Activated B cell treated with CpG ODN at 0.5 μM for 24 hours (primary cell): ENCODE data around the gene VEGFC. TPM values are rescaled to one million over a fixed set of nuclear protein-coding genes. Genes with fewer than 3 reads are reported as not detected.

Source experiments
- ATAC-seq: fragments of 200-7000 bp; cut with Tn5 transposase; one replicate; pipeline ENCODE4 v1.10.0; 2021; ENCODE audit warnings: low read depth, mild to moderate bottlenecking, moderate library complexity
- CTCF ChIA-PET: fragments of 350-600 bp; sonication (Branson Sonifier 250); formaldehyde crosslinking; loops from one replicate; lab custom pipeline; 2021; ENCODE audit warnings: antibody characterized with exemption; lab: Charles Lee
- POLR2A ChIA-PET: fragments of 350-600 bp; sonication (Branson Sonifier 250); formaldehyde crosslinking; loops from one replicate; lab custom pipeline; 2021; ENCODE audit warnings: antibody characterized with exemption; lab: Charles Lee
- DNase-seq: peaks from one replicate; pipeline ENCODE4 v3.0.0; 2022
- H3K27ac Mint-ChIP-seq: one replicate; pipeline ENCODE4 v1.8.0; 2020; ENCODE audit warnings: mixed read lengths
- H3K27me3 Mint-ChIP-seq: one replicate; pipeline ENCODE4 v1.8.0; 2021; ENCODE audit warnings: mixed read lengths
- H3K36me3 Mint-ChIP-seq: one replicate; pipeline ENCODE4 v1.8.0; 2021; ENCODE audit warnings: low read depth, mixed read lengths
- H3K4me1 Mint-ChIP-seq: one replicate; pipeline ENCODE4 v1.8.0; 2021; ENCODE audit warnings: mixed read lengths
- H3K4me3 Mint-ChIP-seq: one replicate; pipeline ENCODE4 v1.8.0; 2020; ENCODE audit warnings: mild to moderate bottlenecking, mixed read lengths
- H3K9me3 Mint-ChIP-seq: one replicate; pipeline ENCODE4 v1.8.0; 2020; ENCODE audit warnings: mixed read lengths
- intact Hi-C: fragments of 100-400 bp; cut with micrococcal nuclease; formaldehyde crosslinking; loops from one replicate; pipeline ENCODE4 v1.15.1; 2024
- total RNA-seq: library from RNA; stranded (reverse); gene quantifications from 2 replicates; pipeline ENCODE4 v1.2.3, GENCODE V29; 2022
- TF ChIP-seq, protein P1 (sequence below): fragments of 200-600 bp; IDR thresholded peaks from one replicate; pipeline ENCODE4 v1.8.0; 2022; ENCODE audit warnings: antibody characterized with exemption, mild to moderate bottlenecking

Gene VEGFC
- total RNA-seq, 1 donor from 2014 or later, result not detected

DNA sequence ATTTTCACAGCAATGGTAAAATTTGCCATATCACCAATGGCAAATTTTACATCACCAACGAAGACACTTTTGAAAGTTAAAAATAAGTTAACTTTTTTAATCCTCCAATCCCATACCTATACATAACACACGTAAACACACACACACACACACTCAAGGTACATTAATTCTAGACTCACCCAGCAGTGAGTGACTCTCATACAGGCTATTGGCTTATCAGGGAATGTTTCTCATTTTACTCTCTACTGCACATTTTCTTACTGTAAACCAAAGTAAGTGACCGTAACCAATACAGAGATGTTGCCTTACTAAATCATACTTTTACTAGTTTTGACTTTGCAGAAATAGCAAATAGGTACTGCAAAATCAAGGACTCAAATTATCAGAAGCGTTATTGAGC, 2.3 kb downstream of the VEGFC start:
- Mint-ChIP-seq H3K4me3 (no peak overlapping the region), H3K27ac (no peak overlapping the region), H3K9me3 (peaks cover 2% of the 10 kb centered on the region), H3K36me3 (no peaks in the 10 kb centered on the region), H3K27me3 (peaks cover 36% of the 10 kb centered on the region), H3K4me1 (peaks cover 12% of the 10 kb centered on the region)
- TF ChIP-seq, protein P1, sequence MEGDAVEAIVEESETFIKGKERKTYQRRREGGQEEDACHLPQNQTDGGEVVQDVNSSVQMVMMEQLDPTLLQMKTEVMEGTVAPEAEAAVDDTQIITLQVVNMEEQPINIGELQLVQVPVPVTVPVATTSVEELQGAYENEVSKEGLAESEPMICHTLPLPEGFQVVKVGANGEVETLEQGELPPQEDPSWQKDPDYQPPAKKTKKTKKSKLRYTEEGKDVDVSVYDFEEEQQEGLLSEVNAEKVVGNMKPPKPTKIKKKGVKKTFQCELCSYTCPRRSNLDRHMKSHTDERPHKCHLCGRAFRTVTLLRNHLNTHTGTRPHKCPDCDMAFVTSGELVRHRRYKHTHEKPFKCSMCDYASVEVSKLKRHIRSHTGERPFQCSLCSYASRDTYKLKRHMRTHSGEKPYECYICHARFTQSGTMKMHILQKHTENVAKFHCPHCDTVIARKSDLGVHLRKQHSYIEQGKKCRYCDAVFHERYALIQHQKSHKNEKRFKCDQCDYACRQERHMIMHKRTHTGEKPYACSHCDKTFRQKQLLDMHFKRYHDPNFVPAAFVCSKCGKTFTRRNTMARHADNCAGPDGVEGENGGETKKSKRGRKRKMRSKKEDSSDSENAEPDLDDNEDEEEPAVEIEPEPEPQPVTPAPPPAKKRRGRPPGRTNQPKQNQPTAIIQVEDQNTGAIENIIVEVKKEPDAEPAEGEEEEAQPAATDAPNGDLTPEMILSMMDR, result no peak
- DNase-seq (no peak), ATAC-seq (no peak)
- CTCF ChIA-PET, result no interaction called here
- intact Hi-C loops, result loop anchor here (1.0 kb wide), 1 partner anchor 257 kb away; no protein-coding TSS in a partner anchor
- POLR2A ChIA-PET, result no interaction called here

DNA sequence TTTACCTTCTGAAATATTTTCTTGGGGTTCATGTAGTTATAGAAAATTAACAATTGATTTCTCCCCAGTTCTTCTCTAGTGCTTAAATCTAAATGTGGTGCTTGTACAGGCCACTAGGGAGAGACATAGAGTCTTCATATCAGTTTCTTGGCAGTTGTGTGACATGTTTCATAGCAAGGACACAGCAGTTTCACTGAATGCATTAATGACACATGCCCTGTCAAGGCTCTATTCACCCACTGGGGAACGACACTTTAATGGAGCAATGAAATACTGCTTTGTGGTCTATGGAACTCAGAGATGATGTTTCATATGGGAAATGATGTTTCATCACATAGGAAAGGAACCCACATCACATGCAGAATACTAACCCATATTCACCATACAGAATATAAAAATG, 2.8 kb downstream of the VEGFC start:
- ChIA-PET POLR2A (no interaction called here), CTCF (no interaction called here)
- peaks cover 12% of the 10 kb centered on the region for H3K4me1 Mint-ChIP-seq
- no peak overlapping the region for H3K4me3 Mint-ChIP-seq
- TF ChIP-seq, protein P1, result no peak
- H3K27me3 Mint-ChIP-seq, result peaks cover 34% of the 10 kb centered on the region
- DNase-seq (no peak), ATAC-seq (peak; percentile 25)
- H3K9me3 Mint-ChIP-seq, result peaks cover 2% of the 10 kb centered on the region
- H3K36me3 Mint-ChIP-seq, result no peaks in the 10 kb centered on the region
- intact Hi-C loops, result loop anchor here (1.0 kb wide), 1 partner anchor 257 kb away; no protein-coding TSS in a partner anchor
- no peak overlapping the region for H3K27ac Mint-ChIP-seq

DNA sequence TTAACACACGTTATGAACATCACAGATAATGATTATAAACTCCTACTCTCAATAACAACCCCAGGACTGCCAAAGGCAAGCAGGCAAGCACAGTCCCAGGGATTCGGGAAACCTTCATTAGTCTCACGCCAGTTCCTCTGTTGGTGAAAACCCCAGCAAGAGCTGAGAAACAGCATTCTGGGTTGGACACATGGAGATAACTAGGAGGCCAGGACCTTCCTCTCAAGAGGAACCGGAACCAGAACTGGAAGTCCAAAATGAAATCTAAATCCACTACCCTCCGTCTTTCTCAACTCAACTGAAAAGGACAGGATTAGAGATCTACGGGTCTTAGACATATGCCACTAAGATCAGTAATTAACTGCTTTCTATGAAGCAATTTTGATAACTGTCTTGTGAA, 3.8 kb downstream of the VEGFC start:
- Mint-ChIP-seq H3K27ac (no peak overlapping the region), H3K9me3 (peaks cover 2% of the 10 kb centered on the region), H3K27me3 (peaks cover 26% of the 10 kb centered on the region), H3K4me3 (no peak overlapping the region), H3K4me1 (peaks cover 10% of the 10 kb centered on the region), H3K36me3 (no peaks in the 10 kb centered on the region)
- TF ChIP-seq, protein P1, result no peak
- intact Hi-C loops, result no loop called here
- ATAC-seq (no peak), DNase-seq (no peak)
- POLR2A ChIA-PET, result no interaction called here
- CTCF ChIA-PET, result no interaction called here

DNA sequence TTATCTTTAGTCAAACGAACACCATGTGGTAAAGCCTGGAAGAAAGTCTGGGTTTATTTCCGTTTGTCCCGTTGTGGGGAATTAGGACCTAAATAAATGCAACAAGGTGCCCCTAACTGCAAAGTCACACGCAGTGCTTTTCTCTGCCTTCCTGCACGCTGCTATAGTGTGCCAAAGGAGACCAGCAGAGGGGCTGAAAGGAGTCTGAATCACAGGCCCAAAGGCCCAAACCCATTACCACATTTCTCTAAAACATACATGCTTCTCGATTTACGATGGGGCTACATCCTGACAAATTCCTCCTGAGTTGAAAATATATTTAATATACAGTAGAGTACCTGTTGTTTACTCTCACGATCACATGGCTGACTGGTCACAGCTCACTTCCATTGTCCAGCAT, 4.5 kb downstream of the VEGFC start:
- Mint-ChIP-seq H3K27me3 (peaks cover 20% of the 10 kb centered on the region), H3K9me3 (peaks cover 2% of the 10 kb centered on the region), H3K27ac (no peak overlapping the region), H3K4me1 (peaks cover 10% of the 10 kb centered on the region), H3K4me3 (no peak overlapping the region), H3K36me3 (no peaks in the 10 kb centered on the region)
- ChIA-PET CTCF (no interaction called here), POLR2A (no interaction called here)
- DNase-seq, result no peak
- TF ChIP-seq, protein P1, result no peak
- intact Hi-C loops, result no loop called here
- ATAC-seq, result no peak

DNA sequence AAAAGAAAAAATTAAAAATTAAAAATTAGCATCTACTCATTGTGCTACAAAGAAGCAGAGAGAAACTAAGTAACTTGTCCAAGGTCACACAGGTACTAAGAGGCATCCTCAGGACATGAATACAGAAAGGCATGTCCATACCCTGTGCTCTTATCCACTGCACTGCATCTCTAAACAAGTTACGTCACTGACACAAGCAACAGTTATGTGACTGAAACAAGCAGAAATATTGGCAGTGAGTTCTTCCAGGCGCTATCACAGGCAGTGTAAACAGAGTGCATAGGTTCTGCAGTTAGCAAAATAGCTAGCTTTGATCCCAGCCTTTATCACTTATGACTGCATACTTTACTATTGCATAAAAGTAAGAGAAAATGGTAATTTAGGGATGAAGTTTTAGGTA, 7.9 kb downstream of the VEGFC start:
- CTCF ChIA-PET, result no interaction called here
- POLR2A ChIA-PET, result no interaction called here
- H3K27me3 Mint-ChIP-seq, result peaks cover 4% of the 10 kb centered on the region
- H3K9me3 Mint-ChIP-seq, result peaks cover 2% of the 10 kb centered on the region
- ATAC-seq, result no peak
- no peaks in the 10 kb centered on the region for H3K36me3 Mint-ChIP-seq
- no peaks in the 10 kb centered on the region for H3K4me1 Mint-ChIP-seq
- no peak overlapping the region for H3K27ac Mint-ChIP-seq
- DNase-seq, result no peak
- intact Hi-C loops, result no loop called here
- TF ChIP-seq, protein P1, result no peak
- H3K4me3 Mint-ChIP-seq, result no peak overlapping the region
